ENCODE data around the gene CDH23. TPM values are rescaled to one million over a fixed set of nuclear protein-coding genes. Genes with fewer than 3 reads are reported as not detected.

Gene CDH23
- total RNA-seq, 1 donor from 2014 or later: 10.3 TPM

DNA sequence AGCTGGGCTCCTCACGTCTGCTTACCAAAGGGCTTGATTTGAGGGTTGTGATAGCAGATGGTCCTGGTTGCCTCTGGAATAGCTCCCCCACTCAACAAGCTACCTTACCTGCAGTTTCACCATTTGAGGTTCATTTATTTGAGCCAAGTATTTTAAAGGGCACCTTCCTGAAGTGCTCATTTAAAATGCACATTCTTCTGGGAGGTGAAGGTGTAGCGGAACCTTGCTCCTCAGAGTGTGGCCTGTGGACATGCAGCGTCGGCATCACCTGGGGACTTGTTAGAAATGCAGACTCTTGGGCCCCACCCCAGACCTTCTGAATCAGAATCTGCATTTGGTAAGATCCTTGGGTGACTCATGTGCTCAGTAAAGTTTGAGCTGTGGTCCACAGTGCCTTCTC, 2.3 kb downstream of the CDH23 start:
- Histone ChIP-seq H3K27ac (no peak overlapping the region), H3K36me3 (no peaks in the 10 kb centered on the region), H3K9me3 (no peaks in the 10 kb centered on the region), H3K4me1 (peaks cover 13% of the 10 kb centered on the region), H3K27me3 (no peaks in the 10 kb centered on the region), H3K4me3 (no peak overlapping the region)
- TF ChIP-seq POLR2A (IDR thresholded peaks at IDR 0.05) (no peak), POLR2AphosphoS5 (IDR thresholded peaks at IDR 0.05; ENCODE audit: insufficient read depth in 1 of 2, low read depth in 1 of 2) (no peak)
- TF ChIP-seq, protein P1, sequence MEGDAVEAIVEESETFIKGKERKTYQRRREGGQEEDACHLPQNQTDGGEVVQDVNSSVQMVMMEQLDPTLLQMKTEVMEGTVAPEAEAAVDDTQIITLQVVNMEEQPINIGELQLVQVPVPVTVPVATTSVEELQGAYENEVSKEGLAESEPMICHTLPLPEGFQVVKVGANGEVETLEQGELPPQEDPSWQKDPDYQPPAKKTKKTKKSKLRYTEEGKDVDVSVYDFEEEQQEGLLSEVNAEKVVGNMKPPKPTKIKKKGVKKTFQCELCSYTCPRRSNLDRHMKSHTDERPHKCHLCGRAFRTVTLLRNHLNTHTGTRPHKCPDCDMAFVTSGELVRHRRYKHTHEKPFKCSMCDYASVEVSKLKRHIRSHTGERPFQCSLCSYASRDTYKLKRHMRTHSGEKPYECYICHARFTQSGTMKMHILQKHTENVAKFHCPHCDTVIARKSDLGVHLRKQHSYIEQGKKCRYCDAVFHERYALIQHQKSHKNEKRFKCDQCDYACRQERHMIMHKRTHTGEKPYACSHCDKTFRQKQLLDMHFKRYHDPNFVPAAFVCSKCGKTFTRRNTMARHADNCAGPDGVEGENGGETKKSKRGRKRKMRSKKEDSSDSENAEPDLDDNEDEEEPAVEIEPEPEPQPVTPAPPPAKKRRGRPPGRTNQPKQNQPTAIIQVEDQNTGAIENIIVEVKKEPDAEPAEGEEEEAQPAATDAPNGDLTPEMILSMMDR (IDR thresholded peaks at IDR 0.05): no peak
- intact Hi-C loops (cut with DNase I): loop anchor here (5.0 to 10.0 kb wide), 3 partner anchors 173 to 406 kb away; no protein-coding TSS in a partner anchor
- DNase-seq (ENCODE audit: extremely low spot score in 2 of 2): peak in 1 of 2 donors; percentile 55

DNA sequence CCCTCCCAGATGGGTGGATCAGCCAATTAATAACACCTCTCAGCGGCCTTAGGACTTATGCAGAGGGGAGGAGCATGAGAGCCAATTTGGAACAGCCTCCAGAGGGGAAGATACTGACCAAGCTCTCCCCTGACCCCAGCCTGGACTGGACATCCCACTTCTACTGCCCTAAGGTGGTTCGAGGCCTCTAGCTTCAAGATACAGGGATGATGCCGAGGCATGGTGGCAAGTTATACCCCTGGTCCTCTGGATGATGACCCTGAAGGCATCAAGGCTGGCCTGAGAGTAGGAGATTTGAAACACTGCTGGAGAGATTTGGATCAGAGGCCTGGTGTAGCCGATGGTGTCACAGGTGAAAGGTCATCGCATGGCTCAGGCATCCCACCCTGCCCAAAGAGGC, 3.2 kb downstream of the CDH23 start:
- H3K36me3 ChIP-seq: no peaks in the 10 kb centered on the region
- DNase-seq (ENCODE audit: extremely low spot score in 2 of 2): peak in 1 of 2 donors; percentile 79
- no peaks in the 10 kb centered on the region for H3K27me3 ChIP-seq
- no peak overlapping the region for H3K27ac ChIP-seq
- H3K4me1 ChIP-seq: peaks cover 13% of the 10 kb centered on the region
- H3K4me3 ChIP-seq: no peak overlapping the region
- intact Hi-C loops (cut with DNase I): loop anchor here (5.0 to 10.0 kb wide), 3 partner anchors 172 to 405 kb away; no protein-coding TSS in a partner anchor
- TF ChIP-seq POLR2AphosphoS5 (IDR thresholded peaks at IDR 0.05; ENCODE audit: insufficient read depth in 1 of 2, low read depth in 1 of 2): no peak
- TF ChIP-seq, protein P1 (IDR thresholded peaks at IDR 0.05): no peak
- TF ChIP-seq POLR2A (IDR thresholded peaks at IDR 0.05): no peak
- no peaks in the 10 kb centered on the region for H3K9me3 ChIP-seq

DNA sequence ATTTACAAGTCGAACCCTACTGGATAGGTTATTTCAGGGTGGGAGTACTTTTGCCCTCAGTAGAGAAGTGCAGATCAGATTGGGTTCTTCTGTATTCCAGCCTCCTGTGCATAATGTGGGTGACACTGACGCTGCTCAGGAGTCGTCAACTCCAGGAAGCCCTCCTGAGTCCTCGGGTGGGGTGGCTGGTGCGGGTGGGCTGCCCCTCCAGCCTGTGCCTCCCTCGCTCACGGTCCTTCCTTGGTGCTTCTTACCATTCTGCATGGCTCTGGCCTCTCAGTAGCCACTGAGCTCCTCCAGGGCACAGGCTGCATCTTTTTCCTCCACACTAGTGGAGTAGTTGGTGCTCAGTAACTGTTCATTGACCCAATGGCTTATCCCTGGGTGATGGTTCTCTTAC, 4.3 kb downstream of the CDH23 start:
- no peak overlapping the region for H3K4me3 ChIP-seq
- peaks cover 13% of the 10 kb centered on the region for H3K4me1 ChIP-seq
- intact Hi-C loops (cut with DNase I): no loop called here
- no peak overlapping the region for H3K27ac ChIP-seq
- DNase-seq (ENCODE audit: extremely low spot score in 2 of 2): peak in 1 of 2 donors; percentile 43
- no peaks in the 10 kb centered on the region for H3K9me3 ChIP-seq
- H3K36me3 ChIP-seq: no peaks in the 10 kb centered on the region
- H3K27me3 ChIP-seq: no peaks in the 10 kb centered on the region
- TF ChIP-seq, protein P1 (IDR thresholded peaks at IDR 0.05): no peak
- TF ChIP-seq POLR2AphosphoS5 (IDR thresholded peaks at IDR 0.05; ENCODE audit: insufficient read depth in 1 of 2, low read depth in 1 of 2): no peak
- TF ChIP-seq POLR2A (IDR thresholded peaks at IDR 0.05): no peak

DNA sequence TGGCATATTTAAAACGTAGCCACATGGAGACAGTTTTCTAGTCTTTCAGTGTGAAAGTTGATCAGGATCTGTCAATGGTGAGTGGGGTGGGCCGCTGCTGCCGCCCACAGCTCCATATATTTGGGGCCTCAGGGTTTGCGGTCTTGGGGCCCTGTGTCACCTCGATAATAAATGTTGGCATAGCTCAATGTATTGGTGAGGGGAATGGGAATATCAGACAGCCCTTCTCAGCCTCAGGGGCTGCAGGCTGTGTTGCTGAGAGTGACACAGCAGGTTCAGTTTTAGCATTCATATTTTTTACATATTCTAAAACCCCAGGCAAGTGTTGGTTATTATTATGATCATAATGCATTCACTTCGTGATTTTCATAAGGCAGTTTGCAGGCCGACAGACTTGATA, 5.3 kb downstream of the CDH23 start:
- Histone ChIP-seq H3K9me3 (no peaks in the 10 kb centered on the region), H3K27ac (no peak overlapping the region), H3K4me3 (no peak overlapping the region), H3K27me3 (no peaks in the 10 kb centered on the region), H3K36me3 (no peaks in the 10 kb centered on the region), H3K4me1 (peaks cover 13% of the 10 kb centered on the region)
- intact Hi-C loops (cut with DNase I): no loop called here
- peak in 1 of 2 donors; percentile 82 for DNase-seq (ENCODE audit: extremely low spot score in 2 of 2)
- TF ChIP-seq, protein P1 (IDR thresholded peaks at IDR 0.05): no peak
- TF ChIP-seq POLR2A (IDR thresholded peaks at IDR 0.05): no peak
- no peak for TF ChIP-seq POLR2AphosphoS5 (IDR thresholded peaks at IDR 0.05; ENCODE audit: insufficient read depth in 1 of 2, low read depth in 1 of 2)

DNA sequence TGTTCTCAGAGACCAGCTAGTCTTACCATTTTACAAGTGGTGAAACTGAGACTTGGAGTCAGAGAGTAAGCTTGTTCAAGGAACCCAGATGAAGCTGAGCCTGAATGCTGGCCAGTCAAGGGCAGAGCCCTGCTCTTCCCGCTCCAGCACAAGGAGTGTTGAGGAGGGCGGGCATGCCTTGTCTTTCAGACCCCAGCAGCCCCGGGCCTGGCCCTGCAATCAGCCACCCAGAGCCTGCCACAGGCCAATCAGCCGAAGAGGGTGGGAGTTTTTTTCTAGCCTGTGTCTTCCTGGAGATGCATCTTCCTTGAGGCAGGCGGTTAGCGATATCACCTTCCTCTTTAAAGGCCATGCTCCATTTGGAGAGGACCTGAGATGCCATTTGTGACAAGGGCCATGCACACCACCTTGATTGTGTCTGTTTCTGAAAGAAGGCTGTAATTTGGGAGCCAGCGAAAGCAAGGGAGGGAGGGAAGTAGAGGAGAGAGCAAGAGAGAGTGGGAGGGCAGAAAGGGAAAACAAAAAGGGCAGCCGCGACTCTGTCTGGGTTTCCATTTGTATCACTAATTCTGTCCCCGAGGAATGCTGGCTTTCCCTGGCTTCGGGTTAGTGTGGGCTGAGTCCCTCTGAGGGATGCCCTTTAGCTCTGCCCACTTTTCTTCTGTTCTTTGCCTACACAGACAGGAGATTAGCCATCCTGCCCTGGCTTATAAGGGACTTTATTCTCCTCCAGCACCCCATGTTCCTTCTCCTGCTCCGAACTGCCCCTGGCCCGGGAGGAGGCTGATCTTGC, 8.0 kb downstream of the CDH23 start:
- no peak overlapping the region for H3K27ac ChIP-seq
- TF ChIP-seq POLR2AphosphoS5 (IDR thresholded peaks at IDR 0.05; ENCODE audit: insufficient read depth in 1 of 2, low read depth in 1 of 2) (no peak), POLR2A (IDR thresholded peaks at IDR 0.05) (no peak)
- TF ChIP-seq, protein P1 (IDR thresholded peaks at IDR 0.05): no peak
- intact Hi-C loops (cut with DNase I): no loop called here
- H3K4me1 ChIP-seq: no peaks in the 10 kb centered on the region
- no peaks in the 10 kb centered on the region for H3K27me3 ChIP-seq
- H3K4me3 ChIP-seq: no peak overlapping the region
- no peaks in the 10 kb centered on the region for H3K36me3 ChIP-seq
- H3K9me3 ChIP-seq: no peaks in the 10 kb centered on the region
- peak in 1 of 2 donors; percentile 37 for DNase-seq (ENCODE audit: extremely low spot score in 2 of 2)

Measured in vagina (tissue), 2 donors.